ENCODE data around the gene CDK2. TPM values are rescaled to one million over a fixed set of nuclear protein-coding genes. Genes with fewer than 3 reads are reported as not detected.

Gene CDK2
- polyA plus RNA-seq, 1 donor = 69.2 TPM

GRCh38 chr12:55934773-55935172 lies 31.9 kb upstream of the CDK2 start:
- no peak for DNase-seq

DNA sequence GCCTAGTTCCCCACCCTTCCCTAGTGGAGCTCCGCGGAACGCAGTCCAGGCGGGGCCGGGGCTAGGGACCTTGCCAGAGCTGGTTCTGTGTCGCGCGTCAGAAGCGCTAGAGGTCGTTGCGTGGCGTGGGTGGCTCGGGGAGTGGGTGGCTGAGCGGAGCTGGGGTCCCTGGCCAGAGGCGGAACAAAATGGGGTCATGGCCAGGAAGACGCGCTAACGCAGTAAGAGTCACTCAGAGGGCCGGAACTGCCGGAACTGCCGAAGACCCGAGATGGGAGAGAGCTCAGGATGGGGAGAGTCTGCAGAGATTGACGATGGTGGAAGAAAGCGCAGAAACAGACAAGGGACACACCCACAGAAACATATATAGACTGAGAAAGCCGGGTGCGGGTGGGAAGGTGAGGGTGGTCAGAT lies 30.9 kb upstream of the CDK2 start:
- no peak for DNase-seq

GRCh38 chr12:55937981-55938380 lies 28.6 kb upstream of the CDK2 start:
- no peak for DNase-seq

GRCh38 chr12:55938826-55939501 lies 27.7 kb upstream of the CDK2 start:
- no peak for DNase-seq

DNA sequence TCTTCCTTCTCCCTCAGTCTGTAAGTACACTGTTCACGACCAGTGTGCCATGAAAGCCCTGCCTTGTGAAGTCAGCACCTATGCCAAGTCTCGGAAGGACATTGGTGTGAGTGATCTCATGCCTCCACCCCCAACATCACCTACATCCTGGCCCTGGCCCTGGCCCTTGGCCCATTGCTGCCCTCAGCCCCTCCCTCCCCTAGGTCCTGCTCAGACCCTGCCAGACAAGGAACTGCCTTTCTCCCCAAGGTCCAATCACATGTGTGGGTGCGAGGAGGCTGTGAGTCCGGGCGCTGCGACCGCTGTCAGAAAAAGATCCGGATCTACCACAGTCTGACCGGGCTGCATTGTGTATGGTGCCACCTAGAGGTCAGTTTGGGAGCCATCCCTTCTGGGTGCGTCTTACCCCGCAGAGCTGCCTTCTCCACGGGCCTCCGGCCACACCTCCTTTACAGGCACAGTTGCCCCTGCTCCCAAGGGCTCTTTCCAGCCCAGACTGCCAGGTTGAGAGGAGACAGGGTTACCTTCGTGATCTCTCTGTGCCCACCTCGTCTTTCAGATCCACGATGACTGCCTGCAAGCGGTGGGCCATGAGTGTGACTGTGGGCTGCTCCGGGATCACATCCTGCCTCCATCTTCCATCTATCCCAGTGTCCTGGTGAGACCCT lies 26.4 kb upstream of the CDK2 start:
- DNase-seq = peak; percentile 85

DNA sequence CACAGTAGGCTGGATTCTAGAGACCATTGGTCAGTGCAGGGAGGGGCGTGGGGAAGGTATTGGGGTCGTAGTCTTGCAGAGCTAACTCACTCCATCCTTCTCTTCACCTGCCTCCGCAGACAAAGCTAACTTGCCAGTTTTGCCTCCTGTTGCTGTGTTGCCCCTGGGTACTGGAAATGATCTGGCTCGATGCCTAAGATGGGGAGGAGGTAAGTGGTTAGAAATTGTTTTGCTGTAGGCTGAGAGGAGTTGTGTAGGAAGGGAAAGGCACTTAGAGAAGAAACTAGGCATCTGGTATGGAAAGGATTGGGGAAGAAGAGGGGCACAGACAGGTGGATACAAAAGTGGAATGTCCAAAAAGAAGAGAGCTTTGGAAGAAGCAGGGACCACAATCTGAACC lies 24.6 kb upstream of the CDK2 start:
- DNase-seq = no peak

DNA sequence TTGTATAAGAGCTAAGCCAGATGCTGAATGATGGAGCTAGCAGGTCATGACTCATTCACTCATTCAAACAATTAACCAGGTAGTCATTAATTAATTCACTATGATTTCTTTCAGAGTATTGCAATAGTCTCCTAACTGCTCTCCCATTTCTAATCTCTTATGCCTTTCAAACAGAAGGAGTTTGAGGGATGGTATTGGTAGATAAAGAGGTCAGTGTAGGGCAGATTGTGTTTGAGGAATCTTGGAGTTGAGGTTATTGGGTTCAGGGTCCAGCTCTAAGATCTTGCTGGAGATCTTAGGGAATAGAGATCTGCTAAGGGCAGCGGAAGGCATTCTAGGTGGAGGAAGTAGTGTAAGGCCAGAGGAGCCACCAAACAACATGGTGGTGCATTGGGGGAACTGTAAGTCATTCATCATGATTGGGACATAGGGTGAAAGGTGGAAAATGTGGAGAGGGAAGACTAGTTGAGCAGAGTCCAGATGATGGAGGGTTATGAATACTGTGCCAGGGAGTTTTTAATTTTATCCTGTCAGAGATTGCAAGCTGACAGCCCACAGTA lies 24.0 kb upstream of the CDK2 start:
- DNase-seq = no peak

- no peak for DNase-seq
Observed at GRCh38 chr12:55946553-55946952, 20.1 kb upstream of the CDK2 start.

- no peak for DNase-seq
Observed at GRCh38 chr12:55955344-55955743, 11.3 kb upstream of the CDK2 start.

- DNase-seq = no peak
Observed at GRCh38 chr12:55955800-55956508, 10.7 kb upstream of the CDK2 start.

GRCh38 chr12:55957106-55957859 lies 9.3 kb upstream of the CDK2 start:
- DNase-seq = no peak

DNA sequence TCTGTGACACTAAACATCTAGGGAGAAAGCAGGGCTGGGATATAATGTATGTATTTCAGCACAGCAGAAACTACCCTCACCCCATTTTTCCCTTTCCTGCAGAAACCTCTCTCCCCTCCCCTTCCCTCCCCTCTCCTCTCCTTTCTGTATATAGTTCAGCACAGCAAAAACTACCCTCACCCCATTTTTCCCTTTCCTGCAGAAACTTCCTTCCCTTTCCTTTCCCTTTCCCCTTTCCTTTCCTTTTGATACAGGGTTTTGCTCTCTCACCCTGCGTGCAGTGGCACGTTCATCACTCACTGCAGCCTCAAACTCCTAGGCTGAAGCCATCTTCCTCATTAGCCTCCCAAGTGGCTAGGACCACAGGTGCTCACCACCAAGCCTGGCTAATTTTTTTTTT lies 2.9 kb upstream of the CDK2 start:
- no peak for DNase-seq

DNA sequence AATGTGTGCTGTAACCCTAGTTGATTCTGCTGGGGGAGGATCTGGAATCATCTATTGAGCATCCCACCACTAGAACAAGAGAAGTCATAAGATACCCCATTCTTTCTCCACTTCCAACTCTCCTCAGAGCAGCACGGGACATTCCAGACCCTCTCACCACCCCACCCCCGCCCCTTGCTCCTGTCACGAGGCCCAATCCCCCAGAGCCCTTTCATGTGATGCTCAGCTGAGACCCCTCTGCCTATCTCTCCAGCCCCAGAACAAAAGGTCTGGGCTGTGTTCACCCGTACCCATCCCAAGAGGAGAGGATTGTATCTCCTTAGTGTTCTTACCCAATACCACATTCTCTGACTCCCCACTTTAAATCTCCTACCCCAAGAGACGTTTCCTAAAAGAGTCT lies 1.4 kb upstream of the CDK2 start:
- no peak for DNase-seq

DNA sequence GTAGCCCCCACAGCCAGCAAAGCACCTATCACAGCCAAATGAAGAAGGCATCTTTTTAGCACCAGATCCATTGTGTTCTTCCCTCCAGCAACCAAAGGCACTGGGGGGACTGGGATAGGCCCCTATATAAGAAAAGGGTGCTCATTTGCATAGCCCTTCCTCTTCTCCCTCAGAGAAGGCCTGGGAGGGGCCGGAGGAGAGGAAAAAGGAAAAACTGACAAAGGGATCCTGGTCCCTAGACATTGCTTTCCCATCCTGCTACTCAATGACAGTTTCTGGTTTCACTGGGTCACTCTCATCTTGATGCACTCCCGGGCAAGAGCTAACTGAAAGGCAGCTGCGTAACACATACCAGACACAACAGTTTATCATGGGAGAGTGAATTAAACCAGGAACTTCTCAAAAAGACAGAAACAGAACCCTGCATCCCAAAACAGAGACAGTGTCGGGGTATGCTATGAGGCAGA lies 656 bp upstream of the CDK2 start, which contains the start of gene PMEL:
Gene PMEL, minus strand, starts transcription at position 102 of the 467 bp plus-strand sequence. Its CDS starts 31 bp downstream, at position 71.
- no peak for DNase-seq

DNA sequence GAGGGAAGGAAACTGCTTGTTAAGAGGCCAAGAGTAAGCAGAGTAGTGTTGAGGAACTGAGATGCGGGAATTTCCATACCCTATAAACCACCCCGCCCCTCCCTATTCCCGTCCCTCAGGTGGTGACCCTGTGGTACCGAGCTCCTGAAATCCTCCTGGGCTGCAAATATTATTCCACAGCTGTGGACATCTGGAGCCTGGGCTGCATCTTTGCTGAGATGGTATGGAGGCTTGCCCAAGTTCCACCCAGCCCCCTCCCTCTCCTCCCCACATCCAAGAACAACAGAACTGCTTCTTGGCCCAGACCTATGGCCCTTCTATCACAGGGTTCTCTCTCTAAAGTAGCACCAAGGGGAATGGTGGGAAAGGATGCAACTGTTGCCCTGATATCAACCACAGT lies 2.7 kb downstream of the CDK2 start:
- no peak for DNase-seq

- no peak for DNase-seq
Observed at GRCh38 chr12:55970775-55971174, 4.1 kb downstream of the CDK2 start.

- DNase-seq = no peak
Observed at GRCh38 chr12:55972042-55972441, 5.4 kb downstream of the CDK2 start.

DNA sequence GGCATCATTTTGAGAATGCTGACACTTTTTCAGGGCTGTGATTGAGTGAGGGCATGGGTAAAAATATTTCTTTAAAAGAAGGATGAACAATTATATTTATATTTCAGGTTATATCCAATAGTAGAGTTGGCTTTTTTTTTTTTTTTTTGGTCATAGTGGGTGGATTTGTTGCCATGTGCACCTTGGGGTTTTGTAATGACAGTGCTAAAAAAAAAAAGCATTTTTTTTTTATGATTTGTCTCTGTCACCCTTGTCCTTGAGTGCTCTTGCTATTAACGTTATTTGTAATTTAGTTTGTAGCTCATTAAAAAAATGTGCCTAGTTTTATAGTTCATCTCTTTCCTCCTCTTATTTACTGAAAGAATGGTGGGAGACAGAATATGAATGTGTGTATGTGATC lies 5.8 kb downstream of the CDK2 start:
- DNase-seq = no peak

GRCh38 chr12:55972911-55973598 lies 6.4 kb downstream of the CDK2 start:
- DNase-seq = no peak

DNA sequence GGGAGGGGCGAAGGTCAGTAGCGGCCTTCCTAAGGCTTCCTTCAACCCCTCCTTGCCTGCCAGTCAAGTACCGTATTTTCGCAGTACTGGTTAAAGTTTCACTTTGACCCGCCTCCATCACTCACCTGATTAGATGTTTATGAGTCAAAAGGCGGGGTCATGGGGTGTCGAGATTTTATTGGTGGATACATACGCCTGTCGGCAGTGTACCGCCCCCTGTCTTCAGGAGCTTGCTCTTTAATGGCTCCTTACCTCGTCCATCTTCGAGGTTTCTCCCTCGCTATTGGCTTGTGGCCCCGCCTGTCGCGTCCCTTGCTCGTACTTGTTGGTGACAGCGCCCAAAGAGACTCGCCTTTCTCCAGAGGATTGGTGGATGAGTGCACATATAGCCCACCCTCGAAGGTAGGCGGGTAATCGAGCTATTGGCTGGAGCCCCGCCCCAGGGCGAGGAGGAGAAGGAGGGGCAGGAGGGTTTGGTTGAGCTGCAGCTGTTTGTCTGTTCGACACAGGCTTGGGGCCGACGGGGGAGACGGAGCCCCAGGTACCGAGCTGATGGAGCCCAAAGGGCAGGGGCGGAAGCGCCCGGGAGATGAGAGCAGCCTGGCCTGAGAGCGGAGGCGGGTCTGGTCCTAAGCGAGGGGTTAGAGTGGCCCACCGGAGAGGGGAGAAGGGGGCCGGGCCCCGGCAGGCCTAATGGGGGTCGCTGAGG lies 7.1 kb downstream of the CDK2 start, which contains the start of gene RAB5B:
Gene RAB5B, plus strand, starts transcription at position 480 of the 709 bp plus-strand sequence. CDS start 12,883 bp downstream, outside the sequence.
- peak; percentile 100 for DNase-seq

DNA sequence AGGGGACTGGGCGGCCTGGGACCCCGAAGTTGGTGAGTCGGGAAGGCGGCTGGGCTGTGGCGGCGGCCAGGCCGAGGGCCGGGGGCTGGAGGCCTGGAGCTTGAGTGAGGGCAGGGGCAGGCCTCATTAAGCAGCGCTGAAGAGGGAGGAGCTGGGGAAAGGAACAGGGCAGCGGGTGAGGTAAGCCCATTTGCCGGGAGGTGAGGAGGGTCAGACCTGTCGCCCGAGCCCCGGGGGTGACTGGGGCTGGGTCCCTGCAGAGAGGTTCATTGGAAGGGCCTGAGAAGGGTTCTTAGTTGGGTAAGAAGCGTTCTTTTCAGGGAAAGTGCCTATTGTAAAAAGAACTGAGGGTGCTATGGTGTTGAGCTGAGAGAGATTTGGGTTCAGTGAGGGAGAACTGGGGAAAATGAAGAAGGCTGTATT lies 7.7 kb downstream of the CDK2 start:
- DNase-seq = peak; percentile 53

All from left kidney (tissue), 2 donors.